HepG2 (cell line): ENCODE data around the gene ATP6V0E1. TPM values are rescaled to one million over a fixed set of nuclear protein-coding genes. Genes with fewer than 3 reads are reported as not detected.
A peak's percentile ranks its signal among the peaks of the same experiment; 100 is the strongest.

Experiments used
- ATAC-seq: fragments of 200-7000 bp; cut with Tn5 transposase; 3 replicates; pipeline ENCODE4 v1.9.1; 2020; ENCODE audit warnings: mild to moderate bottlenecking, moderate library complexity
- BruUV-seq: library from RNA; stranded (reverse); fragments of 400-500 nt; replicated peaks from 2 replicates; lab custom pipeline; 2021; lab: Mats Ljungman, UMichigan
- CTCF ChIA-PET: fragments of 300-600 bp; formaldehyde crosslinking; extraction: SDS; loops from one replicate; lab custom pipeline; 2021; ENCODE audit warnings: low total read pairs, inconsistent platforms, low intra/inter-chr PET ratio; lab: Yijun Ruan, JAX
- POLR2A ChIA-PET: fragments of 350-600 bp; sonication (Branson Sonifier 250); formaldehyde crosslinking; loops from one replicate; lab custom pipeline; 2020; ENCODE audit warnings: antibody characterized with exemption, inconsistent platforms; lab: Yijun Ruan, JAX
- DNase-seq: peaks from one replicate; pipeline ENCODE4 v3.0.0-alpha.2; 2015; ENCODE audit warnings: low spot score
- FAIRE-seq: peaks from 3 replicates; lab custom pipeline; 2011; peaks lifted over from hg19 to GRCh38; lab: Jason Lieb, UNC
- H2AFZ ChIP-seq: one replicate; pipeline ENCODE4 v1.6.1; 2011; ENCODE audit warnings: low read length, inconsistent platforms
- H3K27ac ChIP-seq: fragments of 300-600 bp; 3 replicates; pipeline ENCODE4 v1.8.0; 2011; ENCODE audit warnings: mixed run types, mild to moderate bottlenecking, mixed read lengths, low read length, inconsistent platforms; ENCODE audit not compliant: insufficient read depth; ENCODE audit errors: extremely low read length
- H3K27me3 ChIP-seq, 2 experiments: fragments of 200-600 bp in 1 of 2; 2 replicates in 1 of 2; 3 replicates in 1 of 2; pipeline versions ENCODE4 v1.6.0 to v1.8.0; 2011; ENCODE audit warnings: low read length in 2 of 2, mild to moderate bottlenecking in 2 of 2, moderate library complexity in 2 of 2, inconsistent platforms in 1 of 2; ENCODE audit not compliant: insufficient read depth in 2 of 2, control insufficient read depth in 1 of 2
- H3K36me3 ChIP-seq, 2 experiments: fragments of 200-600 bp in 1 of 2; replicated peaks in 1 of 2; 2 replicates in 1 of 2; 3 replicates in 1 of 2; pipeline versions ENCODE4 v1.5.1 to v1.8.0; 2011; ENCODE audit warnings: low read length in 2 of 2, inconsistent platforms in 1 of 2; ENCODE audit not compliant: insufficient read depth in 2 of 2, control insufficient read depth in 1 of 2
- H3K4me1 ChIP-seq: 2 replicates; pipeline ENCODE4 v1.5.1; 2012; ENCODE audit warnings: low read length, inconsistent platforms; ENCODE audit not compliant: insufficient read depth
- H3K4me2 ChIP-seq: 2 replicates; pipeline ENCODE4 v1.6.0; 2011; ENCODE audit warnings: low read depth, low read length, inconsistent platforms
- H3K4me3 ChIP-seq, 3 experiments: fragments of 200-600 bp in 1 of 3; sonication (generic), shearing (Covaris generic) in 1 of 3; replicated peaks in 1 of 3; 2 replicates each; pipeline ENCODE4 v1.5.1; 2011 to 2016; ENCODE audit warnings: low read length in 3 of 3, inconsistent platforms in 2 of 3, low read depth in 2 of 3, mild to moderate bottlenecking in 2 of 3, control low read depth in 1 of 3, mixed read lengths in 1 of 3; ENCODE audit not compliant: insufficient read depth in 1 of 3
- H3K79me2 ChIP-seq: one replicate; pipeline ENCODE4 v1.6.1; 2011; ENCODE audit warnings: low read length, inconsistent platforms; ENCODE audit not compliant: insufficient read depth
- H3K9ac ChIP-seq: 2 replicates; pipeline ENCODE4 v1.6.0; 2011; ENCODE audit warnings: mild to moderate bottlenecking, low read depth, low read length, inconsistent platforms; ENCODE audit not compliant: insufficient read depth
- H3K9me3 ChIP-seq: 2 replicates; pipeline ENCODE4 v1.5.1; 2012; ENCODE audit warnings: mild to moderate bottlenecking, low read length
- H4K20me1 ChIP-seq: 2 replicates; pipeline ENCODE4 v1.6.0; 2011; ENCODE audit warnings: inconsistent platforms, mild to moderate bottlenecking, low read length, moderate library complexity; ENCODE audit not compliant: insufficient read depth
- BRD4 ChIP-seq: sonication (generic); formaldehyde crosslinking; IDR thresholded peaks from 2 replicates; pipeline ENCODE4 v1.4.0; 2020; ENCODE audit warnings: missing genetic modification reagents
- CBFB ChIP-seq: sonication (generic); formaldehyde crosslinking; IDR thresholded peaks from 2 replicates; pipeline ENCODE4 v1.4.0; 2020; ENCODE audit warnings: missing genetic modification reagents
- GABPB1 ChIP-seq: IDR thresholded peaks from 2 replicates; pipeline ENCODE4 v1.6.1; 2016; ENCODE audit warnings: mild to moderate bottlenecking, missing genetic modification reagents, moderate library complexity, missing compliant biosample characterization
- HDAC1 ChIP-seq: sonication (generic); formaldehyde crosslinking; IDR thresholded peaks from 2 replicates; pipeline ENCODE4 v1.5.1; 2020; ENCODE audit warnings: mild to moderate bottlenecking, missing genetic modification reagents
- HOXA5 ChIP-seq: sonication (generic); formaldehyde crosslinking; IDR thresholded peaks from 2 replicates; pipeline ENCODE4 v1.4.0; 2020; ENCODE audit warnings: missing genetic modification reagents
- KAT7 ChIP-seq: IDR thresholded peaks from 2 replicates; pipeline ENCODE4 v1.6.1; 2018; ENCODE audit warnings: borderline replicate concordance, missing compliant biosample characterization
- MEIS1 ChIP-seq: sonication (generic); formaldehyde crosslinking; IDR thresholded peaks from 2 replicates; pipeline ENCODE4 v1.9.0; 2021; ENCODE audit warnings: mild to moderate bottlenecking, missing genetic modification reagents, moderate library complexity, borderline replicate concordance
- RBAK ChIP-seq: sonication (generic); formaldehyde crosslinking; IDR thresholded peaks from 2 replicates; pipeline ENCODE4 v1.5.1; 2020; ENCODE audit warnings: mild to moderate bottlenecking, missing genetic modification reagents
- SP140L ChIP-seq: sonication (generic); formaldehyde crosslinking; IDR thresholded peaks from 2 replicates; pipeline ENCODE4 v1.4.0; 2020; ENCODE audit warnings: missing genetic modification reagents, borderline replicate concordance
- SRSF9 ChIP-seq: fragments of 200-400 bp; formaldehyde crosslinking; IDR thresholded peaks from 2 replicates; pipeline ENCODE4 v1.6.1; 2018; ENCODE audit warnings: borderline replicate concordance, mild to moderate bottlenecking, low read depth, low read length; ENCODE audit not compliant: insufficient read depth, poor library complexity, severe bottlenecking
- ZFP41 ChIP-seq: sonication (generic); formaldehyde crosslinking; IDR thresholded peaks from 2 replicates; pipeline ENCODE4 v1.4.0; 2020; ENCODE audit warnings: mild to moderate bottlenecking, missing genetic modification reagents, borderline replicate concordance
- ZFYVE20 ChIP-seq: sonication (generic); formaldehyde crosslinking; IDR thresholded peaks from 2 replicates; pipeline ENCODE4 v1.8.0; 2023; ENCODE audit warnings: low read depth, mild to moderate bottlenecking, moderate library complexity, missing genetic modification reagents, borderline replicate concordance
- ZNF224 ChIP-seq: sonication (generic); formaldehyde crosslinking; IDR thresholded peaks from 2 replicates; pipeline ENCODE4 v1.5.0; 2020; ENCODE audit warnings: mild to moderate bottlenecking, missing genetic modification reagents
- ZNF225 ChIP-seq: sonication (generic); formaldehyde crosslinking; IDR thresholded peaks from 2 replicates; pipeline ENCODE4 v1.4.0; 2020; ENCODE audit warnings: mild to moderate bottlenecking, missing genetic modification reagents
- ZNF235 ChIP-seq: sonication (generic); formaldehyde crosslinking; IDR thresholded peaks from 2 replicates; pipeline ENCODE4 v1.8.1; 2023; ENCODE audit warnings: mild to moderate bottlenecking, missing genetic modification reagents, borderline replicate concordance
- whole genome bisulfite sequencing: methylation state at CpG from one replicate; pipeline ENCODE4 v1.1.6; 2017; ENCODE audit warnings: low lambda C conversion rate; 5-methylcytosine and 5-hydroxymethylcytosine counted together
- in situ Hi-C: cut with HindIII; loops from 2 replicates; pipeline ENCODE4 v1.10.0; 2017; ENCODE audit warnings: low pct_unique_long_range_greater_than_20kb; ENCODE audit not compliant: extremely low pct_ligation_motif_present
- intact Hi-C: fragments of 100-400 bp; cut with micrococcal nuclease; formaldehyde crosslinking; loops from one replicate; pipeline ENCODE4 v1.10.0; 2022; ENCODE audit not compliant: unreplicated experiment
- polyA plus RNA-seq, 8 experiments: library from polyadenylated mRNA; depleted of rRNA in 3 of 8; stranded (reverse) in 7 of 8; unstranded in 1 of 8; fragments of >200 nt; fragmentation: Illumina TruSeq in 4 of 8; extraction: Trizol in 4 of 8; gene quantifications; 2 replicates each; pipeline versions ENCODE4 v1.2.1 to v1.2.3, GENCODE V29; 2011 to 2016; ENCODE audit warnings: low read depth in 4 of 8, missing spikeins in 1 of 8, mixed read lengths in 1 of 8; ENCODE audit not compliant: insufficient read depth in 1 of 8
- total RNA-seq, 5 experiments: library from RNA; depleted of rRNA; stranded (reverse); fragments of >200 nt; fragmentation: Illumina TruSeq; extraction: Trizol; gene quantifications; 2 replicates each; pipeline ENCODE4 v1.2.3, GENCODE V29; 2016; ENCODE audit warnings: low read depth in 1 of 5
- TF ChIP-seq, protein P1 (sequence below): sonication (generic); formaldehyde crosslinking; IDR thresholded peaks from 2 replicates; pipeline ENCODE4 v1.5.1; 2020; ENCODE audit warnings: mild to moderate bottlenecking, missing genetic modification reagents

Gene ATP6V0E1
- total and polyA plus RNA-seq, 2 of the 13 experiments (the other 11 are each of a cell fraction or from before 2014, with no cell fraction given) = 143 to 215 TPM

DNA sequence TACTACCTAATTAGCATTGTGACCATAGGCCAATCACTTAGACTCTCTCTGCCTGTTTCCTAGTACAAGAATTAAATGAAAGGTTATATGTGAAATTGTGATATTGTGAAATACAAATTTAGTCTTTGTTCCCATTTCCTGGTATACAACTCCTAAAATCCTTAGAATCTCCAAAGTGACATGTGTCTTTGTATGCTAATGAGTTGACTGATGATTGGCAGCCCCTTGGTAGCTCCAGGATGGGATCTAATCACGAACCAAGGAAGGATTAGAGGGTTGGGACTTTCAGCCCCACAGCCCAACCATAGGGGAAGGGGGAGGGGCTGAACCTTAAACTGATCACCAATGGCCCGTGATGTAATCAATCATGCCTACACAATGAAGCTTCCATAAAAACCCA lies 31.6 kb downstream of the ATP6V0E1 start (continued):
- TF ChIP-seq, protein P1, sequence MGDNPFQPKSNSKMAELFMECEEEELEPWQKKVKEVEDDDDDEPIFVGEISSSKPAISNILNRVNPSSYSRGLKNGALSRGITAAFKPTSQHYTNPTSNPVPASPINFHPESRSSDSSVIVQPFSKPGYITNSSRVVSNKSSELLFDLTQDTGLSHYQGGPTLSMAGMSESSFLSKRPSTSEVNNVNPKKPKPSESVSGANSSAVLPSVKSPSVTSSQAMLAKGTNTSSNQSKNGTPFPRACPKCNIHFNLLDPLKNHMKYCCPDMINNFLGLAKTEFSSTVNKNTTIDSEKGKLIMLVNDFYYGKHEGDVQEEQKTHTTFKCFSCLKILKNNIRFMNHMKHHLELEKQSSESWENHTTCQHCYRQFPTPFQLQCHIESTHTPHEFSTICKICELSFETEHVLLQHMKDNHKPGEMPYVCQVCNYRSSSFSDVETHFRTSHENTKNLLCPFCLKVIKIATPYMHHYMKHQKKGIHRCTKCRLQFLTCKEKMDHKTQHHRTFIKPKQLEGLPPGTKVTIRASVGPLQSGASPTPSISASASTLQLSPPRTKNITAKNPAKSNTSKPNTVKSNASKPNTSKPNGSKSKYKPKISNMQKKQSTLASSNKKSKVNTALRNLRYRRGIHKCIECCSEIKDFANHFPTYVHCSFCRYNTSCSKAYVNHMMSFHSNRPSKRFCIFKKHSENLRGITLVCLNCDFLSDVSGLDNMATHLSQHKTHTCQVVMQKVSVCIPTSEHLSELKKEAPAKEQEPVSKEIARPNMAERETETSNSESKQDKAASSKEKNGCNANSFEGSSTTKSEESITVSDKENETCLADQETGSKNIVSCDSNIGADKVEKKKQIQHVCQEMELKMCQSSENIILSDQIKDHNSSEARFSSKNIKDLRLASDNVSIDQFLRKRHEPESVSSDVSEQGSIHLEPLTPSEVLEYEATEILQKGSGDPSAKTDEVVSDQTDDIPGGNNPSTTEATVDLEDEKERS = 0 out of 2 replicates have a peak, but pooled peaks have one; percentile 16
- TF ChIP-seq ZFYVE20 (CRISPR knock-in tag) (no peak), RBAK (CRISPR knock-in tag) (no peak), ZFP41 (CRISPR knock-in tag) (no peak), CBFB (CRISPR knock-in tag) (no peak)

DNA sequence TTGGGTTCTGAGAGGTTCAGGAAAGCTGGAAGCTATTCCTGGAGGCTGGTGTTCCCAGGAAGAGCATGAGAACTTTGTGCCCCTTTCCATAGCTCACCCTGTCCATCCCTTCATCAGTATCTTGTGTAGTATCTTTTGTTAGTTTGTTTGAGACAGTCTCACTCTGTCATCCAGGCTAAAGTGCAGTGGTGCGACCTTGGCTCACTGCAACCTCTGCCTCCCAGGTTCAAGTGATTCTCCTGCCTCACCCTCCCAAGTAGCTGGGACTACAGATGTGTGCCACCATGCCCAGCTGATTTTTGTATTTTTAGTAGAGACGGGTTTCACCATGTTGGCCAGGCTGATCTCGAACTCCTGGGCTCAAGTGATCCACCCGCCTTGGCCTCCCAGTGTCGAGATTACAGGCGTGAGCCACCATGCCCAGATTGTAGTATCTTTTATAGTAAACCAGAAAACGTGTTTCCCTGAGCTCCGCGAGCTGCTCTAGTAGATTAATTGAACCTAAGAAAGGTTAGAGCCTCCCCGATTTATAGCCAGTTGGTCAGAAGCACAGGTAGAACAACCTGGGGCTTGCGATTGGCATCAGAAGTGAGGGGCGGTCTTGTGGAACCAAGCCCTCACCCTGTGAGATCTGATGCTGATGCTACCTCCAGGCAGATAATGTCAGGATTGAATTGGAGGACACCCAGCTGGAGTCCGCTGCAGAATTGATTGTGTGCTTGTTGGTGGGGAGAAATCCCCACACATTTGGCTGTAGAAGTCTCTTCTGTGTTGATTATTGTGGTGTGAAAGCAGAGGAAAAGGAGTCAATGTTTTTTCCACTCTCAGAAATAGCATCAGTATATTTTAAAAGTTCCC lies 32.3 kb downstream of the ATP6V0E1 start:
- ATAC-seq (peak; percentile 68), DNase-seq (peak; percentile 57), FAIRE-seq (peak; percentile 15)
- WGBS = 70% methylated on average over 13 of the region's 13 CpGs
- intact Hi-C loops (loop anchor here (2.0 to 5.0 kb wide), 2 partner anchors 34 to 41 kb away; partner anchors contain the start of genes ATP6V0E1 and CREBRF), in situ Hi-C loops (loop anchor here (5.0 kb wide), 1 partner anchor 41 kb away; the partner anchor contains the start of gene CREBRF)
- H3K36me3 ChIP-seq = peaks cover 2 to 9% of the 10 kb centered on the region in 2 experiments; a peak in 3 of 5 replicates
- H3K4me3 ChIP-seq = peak overlapping the region in 2 of 3 experiments; percentile 14 to 38; a peak in 3 of 6 replicates
- H3K27me3 ChIP-seq = no peaks in the 10 kb centered on the region
- H3K9me3 ChIP-seq = no peaks in the 10 kb centered on the region
- CTCF ChIA-PET = no interaction called here
- H4K20me1 ChIP-seq = no peaks in the 10 kb centered on the region
- peaks cover 41% of the 10 kb centered on the region for H3K79me2 ChIP-seq
- POLR2A ChIA-PET = interaction anchor here (0.8 to 2.3 kb wide), 5 partner anchors 29 to 56 kb away, joined by 4 to 8 read pairs (median 5); partner anchors contain the start of genes ATP6V0E1 and RPL26L1
- BruUV-seq = no TSS peak
- peak overlapping the region; percentile 71 for H3K27ac ChIP-seq
- peak overlapping the region; percentile 56 for H3K9ac ChIP-seq
- H3K4me1 ChIP-seq = peaks cover 65% of the 10 kb centered on the region
- no peak overlapping the region for H2AFZ ChIP-seq
- peak overlapping the region; percentile 75 for H3K4me2 ChIP-seq
- TF ChIP-seq HOXA5 = no peak
- no peak; the same call in 1 of the 2 replicates for TF ChIP-seq HDAC1 (CRISPR knock-in tag)
- no peak for TF ChIP-seq ZNF224 (CRISPR knock-in tag)
- TF ChIP-seq SRSF9 = no peak
- TF ChIP-seq ZNF235 (CRISPR knock-in tag) = no peak
- no peak for TF ChIP-seq GABPB1
- no peak for TF ChIP-seq KAT7 (CRISPR knock-in tag)
- no peak for TF ChIP-seq BRD4 (CRISPR knock-in tag)
- 0 out of 2 replicates have a peak, but pooled peaks have one; percentile 20 for TF ChIP-seq MEIS1 (CRISPR knock-in tag)
- TF ChIP-seq ZNF225 (CRISPR knock-in tag) = no peak
- no peak for TF ChIP-seq SP140L
